GM12878 (cell line): ENCODE results near the gene OR6N2. TPM values are rescaled to one million over a fixed set of nuclear protein-coding genes. Genes with fewer than 3 reads are reported as not detected.
A peak's percentile ranks its signal among the peaks of the same experiment; 100 is the strongest.

Source experiments
- ATAC-seq: fragments of 200-7000 bp; cut with Tn5 transposase; 3 replicates; pipeline ENCODE4 v1.9.1; 2020; ENCODE audit warnings: mild to moderate bottlenecking, moderate library complexity
- BruUV-seq: library from RNA; stranded (reverse); fragments of 400-500 nt; replicated peaks from 2 replicates; lab custom pipeline; 2021; lab: Mats Ljungman, UMichigan
- CTCF ChIA-PET: fragments of 300-600 bp; sonication (Branson Sonifier 250); formaldehyde crosslinking; extraction: SDS; loops from one replicate; lab custom pipeline; 2021; ENCODE audit warnings: inconsistent platforms; lab: Yijun Ruan, JAX
- POLR2A ChIA-PET: fragments of 350-600 bp; formaldehyde crosslinking; extraction: SDS; loops from one replicate; lab custom pipeline; 2021; ENCODE audit warnings: inconsistent platforms; lab: Charles Lee
- RAD21 ChIA-PET: fragments of 300-600 bp; sonication (Branson Sonifier 250); formaldehyde crosslinking; loops from one replicate; lab custom pipeline; 2023; ENCODE audit warnings: antibody characterized with exemption; ENCODE audit not compliant: unreplicated experiment; lab: Charles Lee
- SMC1A ChIA-PET: fragments of 300-600 bp; sonication (Branson Sonifier 250); formaldehyde crosslinking; loops from one replicate; lab custom pipeline; 2023; ENCODE audit not compliant: unreplicated experiment, uncharacterized antibody; lab: Charles Lee
- DNase-seq: peaks from one replicate; pipeline ENCODE4 v3.0.0-alpha.2; 2011; ENCODE audit warnings: low read depth, low spot score
- FAIRE-seq: peaks from 3 replicates; lab custom pipeline; 2011; peaks lifted over from hg19 to GRCh38; lab: Jason Lieb, UNC
- H2AFZ ChIP-seq: 2 replicates; pipeline ENCODE4 v1.6.0; 2011; ENCODE audit warnings: low read depth, low read length, control low read depth; ENCODE audit not compliant: control insufficient read depth
- H3K27ac ChIP-seq: 2 replicates; pipeline ENCODE4 v1.5.1; 2011; ENCODE audit warnings: control low read depth; ENCODE audit not compliant: control insufficient read depth, insufficient read depth
- H3K27me3 ChIP-seq, 2 experiments: replicated peaks in 1 of 2; 2 replicates each; pipeline versions ENCODE4 v1.6.0 to v1.6.1; 2011; ENCODE audit warnings: low read length in 1 of 2; ENCODE audit not compliant: control insufficient read depth in 2 of 2, insufficient read depth in 2 of 2
- H3K36me3 ChIP-seq, 2 experiments: 2 replicates each; pipeline ENCODE4 v1.5.1; 2011; ENCODE audit warnings: low read length in 1 of 2; ENCODE audit not compliant: control insufficient read depth in 2 of 2, insufficient read depth in 2 of 2
- H3K4me1 ChIP-seq: 2 replicates; pipeline ENCODE4 v1.6.1; 2011; ENCODE audit warnings: mild to moderate bottlenecking, low read length, moderate library complexity, mixed read lengths; ENCODE audit not compliant: control insufficient read depth, insufficient read depth
- H3K4me2 ChIP-seq: 2 replicates; pipeline ENCODE4 v1.6.0; 2011; ENCODE audit warnings: control low read depth; ENCODE audit not compliant: control insufficient read depth, insufficient read depth
- H3K4me3 ChIP-seq: fragments of 200-600 bp; sonication (generic); 2 replicates; pipeline ENCODE4 v1.5.1; 2016
- H3K79me2 ChIP-seq: 2 replicates; pipeline ENCODE4 v1.6.0; 2011; ENCODE audit warnings: low read length; ENCODE audit not compliant: control insufficient read depth, insufficient read depth
- H3K9ac ChIP-seq: 2 replicates; pipeline ENCODE4 v1.8.0; 2011; ENCODE audit warnings: low read length, control low read depth, mixed read lengths; ENCODE audit not compliant: control insufficient read depth, insufficient read depth
- H3K9me3 ChIP-seq: replicated peaks from 3 replicates; pipeline ENCODE4 v1.5.1; 2011; ENCODE audit warnings: mild to moderate bottlenecking, low read length; ENCODE audit not compliant: control insufficient read depth, insufficient read depth
- H4K20me1 ChIP-seq: 2 replicates; pipeline ENCODE4 v1.6.0; 2011; ENCODE audit not compliant: control insufficient read depth, insufficient read depth
- ATF7 ChIP-seq: fragments of 450-650 bp; IDR thresholded peaks from 2 replicates; pipeline ENCODE4 v1.6.1; 2016; ENCODE audit warnings: low read depth, mild to moderate bottlenecking
- CTCF ChIP-seq, 3 experiments: IDR thresholded peaks in 2 of 3; conservative IDR thresholded peaks in 1 of 3; 2 replicates each; pipeline ENCODE4 v1.5.1; 2011; ENCODE audit warnings: low read depth in 3 of 3, low read length in 3 of 3, mild to moderate bottlenecking in 3 of 3, control low read depth in 2 of 3, moderate library complexity in 2 of 3, inconsistent platforms in 1 of 3, mixed read lengths in 1 of 3; ENCODE audit not compliant: control insufficient read depth in 2 of 3, insufficient read depth in 1 of 3; ENCODE audit errors: extremely low read depth in 1 of 3
- CUX1 ChIP-seq: IDR thresholded peaks from 2 replicates; pipeline ENCODE4 v1.6.1; 2012; ENCODE audit warnings: improper control_type of control experiment, low read depth, low read length; ENCODE audit not compliant: insufficient replicate concordance
- GATAD2B ChIP-seq: fragments of 450-650 bp; conservative IDR thresholded peaks from 2 replicates; pipeline ENCODE4 v1.6.1; 2017; ENCODE audit warnings: low read depth, mild to moderate bottlenecking, moderate library complexity
- PAX5 ChIP-seq: IDR thresholded peaks from 2 replicates; pipeline ENCODE4 v1.6.1; 2011; ENCODE audit warnings: low read depth, low read length, borderline replicate concordance
- SREBF2 ChIP-seq: IDR thresholded peaks from 2 replicates; pipeline ENCODE4 v1.6.1; 2012; ENCODE audit warnings: mild to moderate bottlenecking, low read length
- WGBS: methylation state at CpG from one replicate; pipeline ENCODE4 v1.1.6; 2016; ENCODE audit warnings: low lambda C conversion rate; ENCODE audit not compliant: insufficient replicate concordance, insufficient coverage; ENCODE audit errors: missing lambda C conversion rate; 5-methylcytosine and 5-hydroxymethylcytosine counted together
- in situ Hi-C: fragments of 300-500 bp; cut with MboI; formaldehyde crosslinking; loops from 9 replicates; pipeline ENCODE4 v1.14.3; 2018; ENCODE audit warnings: mixed read lengths
- intact Hi-C: fragments of 100-400 bp; cut with micrococcal nuclease; formaldehyde crosslinking; loops from one replicate; pipeline ENCODE4 v1.14.2; 2022; ENCODE audit not compliant: unreplicated experiment
- polyA plus RNA-seq, 11 experiments: library from polyadenylated mRNA; depleted of rRNA in 4 of 11; unstranded in 6 of 11; stranded (reverse) in 5 of 11; fragments of >200 nt; fragmentation: Nextera tagmentation in 4 of 11; fragmentation: Illumina TruSeq in 1 of 11; extraction: Ambion mirVana in 4 of 11; extraction: Trizol in 1 of 11; gene quantifications; 1 replicate in 1 of 11; 2 replicates in 10 of 11; pipeline versions ENCODE4 v1.2.1 to v1.2.3, GENCODE V29; 2011 to 2016; ENCODE audit warnings: inconsistent platforms in 2 of 11, missing spikeins in 2 of 11, low read depth in 1 of 11
- total RNA-seq, 4 experiments: library from RNA; depleted of rRNA in 3 of 4; stranded (reverse); fragments of >200 nt in 3 of 4; fragmentation: Illumina TruSeq in 1 of 4; extraction: Trizol in 1 of 4; gene quantifications; 2 replicates each; pipeline versions ENCODE4 v1.2.1 to v1.2.3, GENCODE V29; 2013 to 2021

OR6N2 gene
- total and polyA plus RNA-seq, 10 of the 15 experiments (the other 5 are each of a cell fraction or from before 2014, with no cell fraction given) = not detected

- no peak for TF ChIP-seq CUX1
Measured at GRCh38 chr1:158799689-158800088, 18.7 kb upstream of the OR6N2 start (continued).

DNA sequence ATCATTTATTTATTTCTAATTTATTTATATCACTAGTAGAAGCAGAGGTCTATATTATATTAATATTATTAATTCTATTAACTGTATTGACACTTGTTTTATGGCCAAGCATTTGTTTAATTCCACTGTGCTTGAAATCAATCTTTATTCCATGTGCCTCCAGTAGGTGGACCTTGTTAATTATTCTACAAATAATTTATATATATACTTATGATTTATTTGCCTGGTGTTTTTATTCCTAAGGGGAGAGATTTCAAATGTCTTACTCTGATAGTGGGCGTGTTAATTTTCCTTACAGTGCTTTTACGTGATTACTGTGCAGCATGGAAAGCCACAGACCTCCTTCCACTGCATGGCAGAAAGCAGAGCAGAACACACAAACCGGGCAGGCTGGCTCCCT lies 17.5 kb upstream of the OR6N2 start:
- no peaks in the 10 kb centered on the region for H3K4me1 ChIP-seq

More for the DNA sequence above, 17.5 kb upstream of the OR6N2 start:
- 30% methylated on average over 3 of the region's 3 CpGs for WGBS
- FAIRE-seq = no peak
- peak in 1 of 3 experiments; percentile 1; a peak in 1 of 6 replicates for TF ChIP-seq CTCF (IDR thresholded peaks at IDR 0.05 in 2 of 3, conservative IDR thresholded peaks at IDR 0.05 in 1 of 3; ENCODE audit: control insufficient read depth in 2 of 3, extremely low read depth in 1 of 3, insufficient read depth in 1 of 3, low read depth in 3 of 3, low read length in 3 of 3)
- no peak for TF ChIP-seq ATF7
- TF ChIP-seq SREBF2 = no peak
- no peak for TF ChIP-seq GATAD2B
- TF ChIP-seq PAX5 = no peak
- no peaks in the 10 kb centered on the region for H4K20me1 ChIP-seq
- no peak overlapping the region for H3K4me2 ChIP-seq
- no peaks in the 10 kb centered on the region for H3K79me2 ChIP-seq
- no peak overlapping the region for H3K27ac ChIP-seq
- RAD21 ChIA-PET = no interaction called here
- CTCF ChIA-PET = no interaction called here
- H3K9ac ChIP-seq = no peak overlapping the region
- no peak for DNase-seq
- no peaks in the 10 kb centered on the region; a peak in 1 of 4 replicates for H3K27me3 ChIP-seq
- SMC1A ChIA-PET = no interaction called here
- BruUV-seq = no TSS peak
- POLR2A ChIA-PET = no interaction called here
- in situ Hi-C loops (no loop called here), intact Hi-C loops (no loop called here)
- no peak overlapping the region for H3K4me3 ChIP-seq
- no peak for ATAC-seq
- H3K36me3 ChIP-seq = no peaks in the 10 kb centered on the region
- H2AFZ ChIP-seq = no peak overlapping the region
- no peaks in the 10 kb centered on the region for H3K9me3 ChIP-seq
